Thymus (tissue), 11 donors: ENCODE data around the gene DMAC2. TPM values are rescaled to one million over a fixed set of nuclear protein-coding genes. Genes with fewer than 3 reads are reported as not detected.
"Not testable (repeated sequence)": the region's sequence is repeated elsewhere in the genome, so short reads cannot be mapped to it uniquely, and the experiment has no call there.

Source experiments
- DNase-seq, 9 donors: peaks; one replicate each; pipeline ENCODE4 v3.0.0-alpha.2; 2013; ENCODE audit warnings: low spot score in 9 of 9, low read depth in 6 of 9, missing footprints in 1 of 9
- H3K27ac ChIP-seq, 2 donors: one replicate each; pipeline ENCODE4 v1.5.1; 2013; ENCODE audit warnings: control low read depth in 1 of 2, low read depth in 1 of 2, low read length in 1 of 2, mild to moderate bottlenecking in 1 of 2, moderate library complexity in 1 of 2
- H3K27me3 ChIP-seq, 2 donors: one replicate each; pipeline ENCODE4 v1.5.1; 2013; ENCODE audit warnings: low read length in 1 of 2; ENCODE audit not compliant: control insufficient read depth in 2 of 2, insufficient read depth in 1 of 2
- H3K36me3 ChIP-seq, 2 donors: one replicate each; pipeline ENCODE4 v1.5.1; 2013; ENCODE audit warnings: low read length in 1 of 2, mild to moderate bottlenecking in 1 of 2, moderate library complexity in 1 of 2; ENCODE audit not compliant: control insufficient read depth in 2 of 2, insufficient read depth in 2 of 2
- H3K4me1 ChIP-seq, 2 donors: one replicate each; pipeline ENCODE4 v1.5.1; 2013; ENCODE audit warnings: low read length in 2 of 2; ENCODE audit not compliant: control insufficient read depth in 2 of 2, insufficient read depth in 2 of 2
- H3K4me3 ChIP-seq, 2 donors: one replicate each; pipeline ENCODE4 v1.5.1; 2013; ENCODE audit warnings: low read length in 2 of 2, control low read depth in 1 of 2, mild to moderate bottlenecking in 1 of 2
- H3K9me3 ChIP-seq, 2 donors: one replicate each; pipeline ENCODE4 v1.5.1; 2013; ENCODE audit warnings: low read length in 1 of 2, mild to moderate bottlenecking in 1 of 2; ENCODE audit not compliant: control insufficient read depth in 2 of 2, insufficient read depth in 1 of 2
- WGBS: extraction: QIAGEN DNeasy Blood & Tissue Kit; methylation state at CpG from one replicate; pipeline ENCODE4 v1.1.7; 2013; 5-methylcytosine and 5-hydroxymethylcytosine counted together
- polyA plus RNA-seq: library from polyadenylated mRNA; stranded (reverse); fragments of 200-250 nt; gene quantifications from one replicate; pipeline ENCODE4 v1.2.3, GENCODE V29; 2013
- total RNA-seq: library from RNA; stranded (reverse); fragments of 120-200 nt; gene quantifications from one replicate; pipeline ENCODE4 v1.2.4, GENCODE V29; 2013
- donor health status: healthy.

The DMAC2 gene
- total and polyA plus RNA-seq, 2 donors, result 28.2 to 29.3 TPM

- Histone ChIP-seq H3K9me3 (no peaks in the 10 kb centered on the region), H3K36me3 (peaks cover 23 to 47% of the 10 kb centered on the region in 2 donors), H3K27ac (no peak overlapping the region), H3K27me3 (no peaks in the 10 kb centered on the region), H3K4me3 (no peak overlapping the region), H3K4me1 (no peaks in the 10 kb centered on the region)
- no peak for DNase-seq
- WGBS, result 96% methylated on average over 23 of the region's 23 CpGs
These were observed 29.2 kb downstream of the DMAC2 start for GRCh38 chr19:41410336-41411054.

- H3K27ac ChIP-seq, result no peak overlapping the region
- no peak overlapping the region for H3K4me3 ChIP-seq
- no peak for DNase-seq
These were observed 30.4 kb downstream of the DMAC2 start for GRCh38 chr19:41409288-41409687.

GRCh38 chr19:41408846-41409245 is 30.9 kb downstream of the DMAC2 start:
- peaks cover 8 to 31% of the 10 kb centered on the region in 2 donors for H3K36me3 ChIP-seq
- 96% methylated on average over 5 of the region's 5 CpGs for WGBS
- H3K4me1 ChIP-seq, DNase-seq, H3K9me3 ChIP-seq, H3K4me3 ChIP-seq, H3K27ac ChIP-seq, H3K27me3 ChIP-seq: not testable (repeated sequence)

More at GRCh38 chr19:41409288-41409687, 30.4 kb downstream of the DMAC2 start:
- no peaks in the 10 kb centered on the region for H3K4me1 ChIP-seq
- no peaks in the 10 kb centered on the region for H3K9me3 ChIP-seq
- WGBS, result 93% methylated on average over 4 of the region's 4 CpGs
- peaks cover 11 to 35% of the 10 kb centered on the region in 2 donors for H3K36me3 ChIP-seq
- no peaks in the 10 kb centered on the region for H3K27me3 ChIP-seq

GRCh38 chr19:41408256-41408655 is 31.5 kb downstream of the DMAC2 start:
- no peak for DNase-seq
- Histone ChIP-seq H3K36me3 (peaks cover 3 to 30% of the 10 kb centered on the region in 2 donors), H3K9me3 (no peaks in the 10 kb centered on the region), H3K27ac (no peak overlapping the region), H3K4me1 (no peaks in the 10 kb centered on the region), H3K27me3 (no peaks in the 10 kb centered on the region), H3K4me3 (no peak overlapping the region)
- WGBS, result 94% methylated on average over 4 of the region's 4 CpGs

- H3K36me3 ChIP-seq, result peaks cover 3 to 34% of the 10 kb centered on the region in 2 donors
- H3K9me3 ChIP-seq, result no peaks in the 10 kb centered on the region
- WGBS, result 90% methylated on average over 4 of the region's 4 CpGs
- no peak for DNase-seq
- no peak overlapping the region for H3K27ac ChIP-seq
- no peaks in the 10 kb centered on the region for H3K4me1 ChIP-seq
- H3K4me3 ChIP-seq, result no peak overlapping the region
- no peaks in the 10 kb centered on the region for H3K27me3 ChIP-seq
These were observed 32.4 kb downstream of the DMAC2 start for GRCh38 chr19:41407271-41407670.

- H3K9me3 ChIP-seq, result no peaks in the 10 kb centered on the region
- H3K27ac ChIP-seq, result no peak overlapping the region
- H3K36me3 ChIP-seq, result peaks cover 0 to 22% of the 10 kb centered on the region in 2 donors
- H3K27me3 ChIP-seq, result no peaks in the 10 kb centered on the region
- H3K4me1 ChIP-seq, result no peaks in the 10 kb centered on the region
- WGBS, result 91% methylated on average over 6 of the region's 6 CpGs
- no peak for DNase-seq
- H3K4me3 ChIP-seq, result no peak overlapping the region
These were observed 33.9 kb downstream of the DMAC2 start for GRCh38 chr19:41405776-41406175.

- H3K27ac ChIP-seq, result no peak overlapping the region
- 66% methylated on average over 12 of the region's 12 CpGs for WGBS
- H3K4me3 ChIP-seq, result no peak overlapping the region
- H3K27me3 ChIP-seq, result no peaks in the 10 kb centered on the region
- DNase-seq, result no peak
- H3K4me1 ChIP-seq, result peaks cover 7% of the 10 kb centered on the region in 2 donors
- H3K9me3 ChIP-seq, result no peaks in the 10 kb centered on the region
- H3K36me3 ChIP-seq, result peaks cover 0 to 19% of the 10 kb centered on the region in 2 donors
These were observed 36.3 kb downstream of the DMAC2 start for GRCh38 chr19:41403181-41403970.

- H3K36me3 ChIP-seq, result peaks cover 0 to 15% of the 10 kb centered on the region in 2 donors
- H3K9me3 ChIP-seq, result no peaks in the 10 kb centered on the region
- no peak overlapping the region for H3K27ac ChIP-seq
- peaks cover 10 to 11% of the 10 kb centered on the region in 2 donors for H3K4me1 ChIP-seq
- 99% methylated on average over 3 of the region's 3 CpGs for WGBS
- H3K4me3 ChIP-seq, result no peak overlapping the region
- H3K27me3 ChIP-seq, result no peaks in the 10 kb centered on the region
- DNase-seq, result no peak
These were observed 37.7 kb downstream of the DMAC2 start for GRCh38 chr19:41402010-41402409.

GRCh38 chr19:41401483-41401882 is 38.2 kb downstream of the DMAC2 start:
- peaks cover 0 to 15% of the 10 kb centered on the region in 2 donors for H3K36me3 ChIP-seq
- 89% methylated on average over 4 of the region's 4 CpGs for WGBS
- no peaks in the 10 kb centered on the region for H3K9me3 ChIP-seq
- no peaks in the 10 kb centered on the region for H3K27me3 ChIP-seq
- DNase-seq, result no peak
- no peak overlapping the region for H3K4me3 ChIP-seq
- no peak overlapping the region for H3K27ac ChIP-seq
- H3K4me1 ChIP-seq, result peaks cover 10 to 16% of the 10 kb centered on the region in 2 donors
